Left lung (tissue), 10 donors: Measurements from ENCODE around the gene IRGQ. TPM values are rescaled to one million over a fixed set of nuclear protein-coding genes. Genes with fewer than 3 reads are reported as not detected.

Experiments used
- ATAC-seq: fragments of 200-7000 bp; cut with Tn5 transposase; one replicate; pipeline ENCODE4 v1.9.1; 2020; ENCODE audit warnings: moderate library complexity
- DNase-seq, 4 donors: peaks; one replicate each; pipeline ENCODE4 v3.0.0-alpha.2; 2013 to 2020
- H3K27ac ChIP-seq, 2 donors: fragments of 200-600 bp; sonication (generic) in 1 of 2; one replicate each; pipeline versions ENCODE4 v1.5.0 to v1.8.0; 2020 to 2021
- H3K27me3 ChIP-seq, 2 donors: fragments of 200-600 bp; sonication (generic) in 1 of 2; one replicate each; pipeline versions ENCODE4 v1.5.0 to v1.8.0; 2020 to 2021
- H3K36me3 ChIP-seq, 2 donors: fragments of 200-600 bp; sonication (generic) in 1 of 2; one replicate each; pipeline versions ENCODE4 v1.5.0 to v1.8.0; 2020 to 2021
- H3K4me1 ChIP-seq, 2 donors: fragments of 200-600 bp; one replicate each; pipeline ENCODE4 v1.8.0; 2021
- H3K4me3 ChIP-seq, 2 donors: fragments of 200-600 bp; sonication (generic) in 1 of 2; one replicate each; pipeline versions ENCODE4 v1.5.0 to v1.8.0; 2020 to 2021; ENCODE audit warnings: mild to moderate bottlenecking in 1 of 2
- H3K9me3 ChIP-seq, 2 donors: fragments of 200-600 bp; sonication (generic) in 1 of 2; one replicate each; pipeline versions ENCODE4 v1.5.0 to v1.8.0; 2020 to 2021
- intact Hi-C, 2 donors: fragments of 100-400 bp; cut with DNase I; formaldehyde crosslinking; loops; one replicate each; pipeline versions ENCODE4 v1.11.2 to v1.14.2; 2022
- polyA plus RNA-seq, 6 donors: library from polyadenylated mRNA; unstranded; fragments of 120-200 nt; gene quantifications; one replicate each; pipeline ENCODE4 v1.2.1, GENCODE V29; 2013; ENCODE audit not compliant: insufficient read length in 6 of 6
- total RNA-seq, 2 donors: library from RNA; stranded (reverse); fragmentation: NEBNext Ultra II Directional; extraction: Animal tissue kit (Norgen Biotek cat#: 25700); gene quantifications; one replicate each; pipeline ENCODE4 v1.2.1, GENCODE V29; 2021
- TF ChIP-seq, protein P1 (sequence below), 2 donors: fragments of 200-600 bp; sonication (generic) in 1 of 2; IDR thresholded peaks; one replicate each; pipeline versions ENCODE4 v1.5.0 to v1.8.0; 2021; ENCODE audit warnings: antibody characterized with exemption in 2 of 2
- donor health status: DM: no; HTN: yes; CAD: no.
- donor health status: DM: no; HTN: no; CAD: no.

IRGQ gene
- total and polyA plus RNA-seq, 8 donors, result 15.1 to 27.6 (median 17.7) TPM

DNA sequence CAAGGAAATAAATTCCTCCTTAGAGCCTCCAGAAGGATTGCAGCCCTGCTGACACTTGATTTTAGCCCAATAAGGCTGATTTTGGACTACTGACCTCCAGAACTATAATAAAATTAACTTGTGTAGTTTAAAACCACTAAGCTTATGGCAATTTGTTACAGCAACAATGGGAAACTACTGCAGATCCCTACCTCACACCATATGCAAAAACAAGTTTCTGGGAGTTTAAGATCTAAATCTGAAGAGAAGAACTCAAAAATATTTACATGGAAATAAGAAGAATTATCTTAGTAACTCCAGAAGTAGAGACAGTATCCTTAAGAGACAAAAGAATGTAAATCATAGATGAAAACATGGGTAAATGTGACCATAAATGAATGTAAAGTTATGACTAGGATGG, 57.0 kb downstream of the IRGQ start:
- Histone ChIP-seq H3K27me3 (no peaks in the 10 kb centered on the region), H3K4me3 (no peak overlapping the region), H3K36me3 (peaks cover 0 to 70% of the 10 kb centered on the region in 2 donors), H3K27ac (no peak overlapping the region), H3K9me3 (peaks cover 0 to 5% of the 10 kb centered on the region in 2 donors), H3K4me1 (peaks cover 0 to 14% of the 10 kb centered on the region in 2 donors)
- intact Hi-C loops, result no loop called here
- TF ChIP-seq, protein P1, sequence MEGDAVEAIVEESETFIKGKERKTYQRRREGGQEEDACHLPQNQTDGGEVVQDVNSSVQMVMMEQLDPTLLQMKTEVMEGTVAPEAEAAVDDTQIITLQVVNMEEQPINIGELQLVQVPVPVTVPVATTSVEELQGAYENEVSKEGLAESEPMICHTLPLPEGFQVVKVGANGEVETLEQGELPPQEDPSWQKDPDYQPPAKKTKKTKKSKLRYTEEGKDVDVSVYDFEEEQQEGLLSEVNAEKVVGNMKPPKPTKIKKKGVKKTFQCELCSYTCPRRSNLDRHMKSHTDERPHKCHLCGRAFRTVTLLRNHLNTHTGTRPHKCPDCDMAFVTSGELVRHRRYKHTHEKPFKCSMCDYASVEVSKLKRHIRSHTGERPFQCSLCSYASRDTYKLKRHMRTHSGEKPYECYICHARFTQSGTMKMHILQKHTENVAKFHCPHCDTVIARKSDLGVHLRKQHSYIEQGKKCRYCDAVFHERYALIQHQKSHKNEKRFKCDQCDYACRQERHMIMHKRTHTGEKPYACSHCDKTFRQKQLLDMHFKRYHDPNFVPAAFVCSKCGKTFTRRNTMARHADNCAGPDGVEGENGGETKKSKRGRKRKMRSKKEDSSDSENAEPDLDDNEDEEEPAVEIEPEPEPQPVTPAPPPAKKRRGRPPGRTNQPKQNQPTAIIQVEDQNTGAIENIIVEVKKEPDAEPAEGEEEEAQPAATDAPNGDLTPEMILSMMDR (IDR thresholded peaks at IDR 0.05), result no peak
- no peak for DNase-seq
- ATAC-seq, result no peak

DNA sequence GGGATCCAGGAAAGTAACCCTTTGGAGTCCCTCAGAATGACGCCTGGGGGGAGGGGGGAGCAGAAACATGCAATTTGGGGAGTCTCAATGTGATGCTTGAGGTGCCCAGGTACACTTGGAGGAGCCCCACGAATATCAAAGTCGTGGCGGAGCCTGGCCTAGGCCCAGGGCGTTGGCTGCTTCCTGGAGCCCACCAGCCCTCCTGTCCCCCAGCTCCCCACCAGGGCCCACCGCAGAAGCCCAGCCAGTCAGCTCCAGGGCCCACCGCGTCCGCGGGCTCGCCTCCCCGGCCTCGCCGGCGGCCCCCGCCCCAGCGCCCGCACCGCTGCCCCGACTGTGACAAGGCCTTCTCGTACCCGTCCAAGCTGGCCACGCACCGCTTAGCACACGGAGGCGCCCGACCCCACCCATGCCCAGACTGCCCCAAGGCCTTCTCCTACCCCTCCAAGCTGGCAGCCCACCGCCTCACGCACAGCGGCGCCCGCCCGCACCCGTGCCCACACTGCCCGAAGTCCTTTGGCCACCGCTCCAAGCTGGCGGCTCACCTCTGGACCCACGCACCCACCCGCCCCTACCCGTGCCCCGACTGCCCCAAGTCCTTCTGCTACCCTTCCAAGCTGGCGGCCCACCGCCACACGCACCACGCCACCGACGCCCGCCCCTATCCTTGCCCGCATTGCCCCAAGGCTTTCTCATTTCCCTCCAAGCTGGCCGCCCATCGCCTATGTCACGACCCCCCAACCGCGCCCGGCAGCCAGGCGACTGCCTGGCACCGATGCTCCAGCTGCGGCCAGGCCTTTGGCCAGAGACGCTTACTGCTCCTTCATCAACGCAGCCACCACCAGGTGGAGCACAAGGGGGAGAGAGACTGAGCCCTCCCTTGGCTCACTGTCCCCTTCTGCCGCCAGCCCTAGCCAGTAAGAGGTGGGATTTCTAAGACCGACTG, 60.8 kb downstream of the IRGQ start:
- TF ChIP-seq, protein P1 (IDR thresholded peaks at IDR 0.05), result peak; percentile 42 to 48
- H3K4me3 ChIP-seq, result no peak overlapping the region
- DNase-seq, result peak in 3 of 4 donors; percentile 55 to 85 (median 77)

More for the DNA sequence above, 60.8 kb downstream of the IRGQ start:
- H3K4me1 ChIP-seq, result peaks cover 0 to 24% of the 10 kb centered on the region in 2 donors
- H3K9me3 ChIP-seq, result peaks cover 0 to 5% of the 10 kb centered on the region in 2 donors
- peak overlapping the region; percentile 90 for H3K27ac ChIP-seq
- peaks cover 0 to 31% of the 10 kb centered on the region in 2 donors for H3K36me3 ChIP-seq
- intact Hi-C loops, result no loop called here
- no peak for ATAC-seq
- H3K27me3 ChIP-seq, result no peaks in the 10 kb centered on the region

Other genes starting within 250 kb of the IRGQ start
- 10 to 100 TPM in 1 of 2 donors, not detected in 1; 13.8 TPM for gene CD177, start 242.4 kb downstream of the IRGQ start, total RNA-seq
- under 1 TPM; 0.17 to 0.78 (median 0.39) TPM for gene CD177, start 242.4 kb downstream of the IRGQ start, polyA plus RNA-seq
- gene TEX101, start 181.2 kb downstream of the IRGQ start, total RNA-seq, result not detected
- gene TEX101, start 181.2 kb downstream of the IRGQ start, polyA plus RNA-seq, result not detected
- gene LYPD3, start 130.5 kb downstream of the IRGQ start, total RNA-seq, result 1 to 10 TPM in 1 of 2 donors, under 1 TPM in 1; 0.73 to 1.1 TPM
- gene LYPD3, start 130.5 kb downstream of the IRGQ start, polyA plus RNA-seq, result 1 to 10 TPM; 1.2 to 2.1 (median 1.2) TPM
- 1 to 10 TPM; 4.5 to 8.3 TPM for gene PHLDB3, start 91.4 kb downstream of the IRGQ start, total RNA-seq
- 10 to 100 TPM in 3 of 6 donors, 1 to 10 TPM in 3; 7.5 to 13.3 (median 10.1) TPM for gene PHLDB3, start 91.4 kb downstream of the IRGQ start, polyA plus RNA-seq
- gene ETHE1, start 68.9 kb downstream of the IRGQ start, total RNA-seq, result 10 to 100 TPM; 37.5 to 39.8 TPM
- 10 to 100 TPM; 17.1 to 20.5 (median 19.9) TPM for gene ETHE1, start 68.9 kb downstream of the IRGQ start, polyA plus RNA-seq
- 1 to 10 TPM; 2.1 to 2.5 TPM for gene ZNF575, start 62.9 kb downstream of the IRGQ start, total RNA-seq
- 1 to 10 TPM; 1.2 to 3.3 (median 2.2) TPM for gene ZNF575, start 62.9 kb downstream of the IRGQ start, polyA plus RNA-seq
- gene XRCC1, start 20.6 kb downstream of the IRGQ start, total RNA-seq, result 10 to 100 TPM; 25.2 to 30.6 TPM
- 10 to 100 TPM; 52.8 to 70.0 (median 57.4) TPM for gene XRCC1, start 20.6 kb downstream of the IRGQ start, polyA plus RNA-seq
- gene PINLYP, start 20.3 kb downstream of the IRGQ start, total RNA-seq, result 1 to 10 TPM; 6.2 to 7.1 TPM
- gene PINLYP, start 20.3 kb downstream of the IRGQ start, polyA plus RNA-seq, result 10 to 100 TPM; 15.4 to 21.2 (median 18.2) TPM
- 10 to 100 TPM; 11.5 to 14.4 TPM for gene ZNF576, start 461 bp upstream of the IRGQ start, total RNA-seq
- gene ZNF576, start 461 bp upstream of the IRGQ start, polyA plus RNA-seq, result 10 to 100 TPM in 5 of 6 donors, 1 to 10 TPM in 1; 9.3 to 12.3 (median 10.8) TPM
- gene SRRM5, start 16.0 kb upstream of the IRGQ start, total RNA-seq, result under 1 TPM; 0.10 to 0.32 TPM
- gene SRRM5, start 16.0 kb upstream of the IRGQ start, polyA plus RNA-seq, result 1 to 10 TPM; 1.1 to 2.5 (median 2.2) TPM
- 10 to 100 TPM; 24.7 to 41.5 TPM for gene ZNF428, start 23.5 kb upstream of the IRGQ start, total RNA-seq
- 10 to 100 TPM; 71.8 to 99.9 (median 88.1) TPM for gene ZNF428, start 23.5 kb upstream of the IRGQ start, polyA plus RNA-seq
- 10 to 100 TPM in 1 of 2 donors, 1 to 10 TPM in 1; 4.7 to 12.1 TPM for gene CADM4, start 43.7 kb upstream of the IRGQ start, total RNA-seq
- gene CADM4, start 43.7 kb upstream of the IRGQ start, polyA plus RNA-seq, result 10 to 100 TPM; 17.2 to 24.0 (median 21.2) TPM
- gene PLAUR, start 74.0 kb upstream of the IRGQ start, total RNA-seq, result 100 to 1,000 TPM in 1 of 2 donors, 10 to 100 TPM in 1; 76.5 to 119 TPM
- gene PLAUR, start 74.0 kb upstream of the IRGQ start, polyA plus RNA-seq, result 10 to 100 TPM; 13.7 to 22.0 (median 17.8) TPM
- not detected for gene IRGC, start 119.9 kb upstream of the IRGQ start, total RNA-seq
- gene IRGC, start 119.9 kb upstream of the IRGQ start, polyA plus RNA-seq, result not detected
- 10 to 100 TPM; 40.9 to 49.6 TPM for gene SMG9, start 158.8 kb upstream of the IRGQ start, total RNA-seq
- 10 to 100 TPM; 48.5 to 66.2 (median 55.7) TPM for gene SMG9, start 158.8 kb upstream of the IRGQ start, polyA plus RNA-seq
- gene KCNN4, start 184.8 kb upstream of the IRGQ start, total RNA-seq, result 10 to 100 TPM in 1 of 2 donors, 1 to 10 TPM in 1; 9.6 to 21.5 TPM
- 1 to 10 TPM in 5 of 6 donors, under 1 TPM in 1; 0.67 to 4.3 (median 2.0) TPM for gene KCNN4, start 184.8 kb upstream of the IRGQ start, polyA plus RNA-seq
- 1 to 10 TPM; 2.2 to 6.3 TPM for gene LYPD5, start 206.3 kb upstream of the IRGQ start, total RNA-seq
- gene LYPD5, start 206.3 kb upstream of the IRGQ start, polyA plus RNA-seq, result under 1 TPM; 0.20 to 0.80 (median 0.46) TPM
- 10 to 100 TPM in 1 of 2 donors, 1 to 10 TPM in 1; 8.1 to 10.4 TPM for gene ZNF283, start 231.2 kb upstream of the IRGQ start, total RNA-seq
- gene ZNF283, start 231.2 kb upstream of the IRGQ start, polyA plus RNA-seq, result 10 to 100 TPM; 19.2 to 26.8 (median 22.6) TPM